Measurements from ENCODE around the gene PROK1. TPM values are rescaled to one million over a fixed set of nuclear protein-coding genes. Genes with fewer than 3 reads are reported as not detected.

The PROK1 gene
- total and polyA plus RNA-seq, 11 donors = 0.07 to 3.4 (median 0.40) TPM; not detected in 4

DNA sequence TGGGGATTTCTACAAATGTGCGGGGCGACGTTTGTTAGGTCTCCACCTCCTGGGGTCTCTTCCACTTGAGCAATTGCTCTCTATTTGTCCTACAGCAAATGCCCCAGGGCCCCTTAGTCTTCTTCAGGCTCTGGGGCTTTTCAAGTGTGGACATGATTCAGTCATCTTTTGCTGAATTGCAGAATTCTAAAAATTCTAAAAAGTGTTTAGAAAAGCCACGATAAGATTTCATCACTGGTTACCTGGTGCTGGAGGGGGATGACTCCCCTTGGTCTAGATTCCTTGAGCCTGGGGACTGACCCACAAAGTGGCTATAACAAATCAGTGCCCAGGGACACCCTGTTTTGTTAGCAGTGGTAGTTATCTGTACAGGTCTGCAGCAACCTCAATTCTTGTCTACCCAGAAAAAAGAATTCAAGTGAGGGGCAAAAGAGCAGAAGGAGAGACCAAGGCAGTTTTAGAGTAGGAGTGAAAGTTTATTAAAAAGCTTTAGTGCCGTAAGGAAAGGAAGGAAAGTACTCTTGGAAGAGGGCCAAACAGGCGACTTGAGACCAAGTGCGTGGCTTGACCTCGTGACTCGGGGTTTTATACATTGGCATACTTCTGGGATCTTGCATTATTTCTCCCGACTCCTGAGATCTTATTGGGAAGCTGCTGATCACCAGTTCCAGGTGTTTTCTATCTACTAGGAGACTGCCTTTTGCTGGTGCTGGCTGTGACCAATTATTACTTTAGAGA is 25.2 kb downstream of the PROK1 start:
- H3K4me3 ChIP-seq = no peak overlapping the region
- no peaks in the 10 kb centered on the region for H3K27me3 ChIP-seq
- ATAC-seq = no peak
- TF ChIP-seq CTCF (IDR thresholded peaks at IDR 0.05) (no peak), POLR2A (IDR thresholded peaks at IDR 0.05) (no peak)
- H3K4me1 ChIP-seq = peaks cover 0 to 13% (median 1%) of the 10 kb centered on the region in 12 donors
- WGBS, 4 donors = 51 to 63% (median 61%) methylated on average over 10 of the region's 10 CpGs
- H3K9me3 ChIP-seq = no peaks in the 10 kb centered on the region
- no peak overlapping the region for H3K27ac ChIP-seq
- DNase-seq = no peak
- no peaks in the 10 kb centered on the region for H3K36me3 ChIP-seq
- intact Hi-C loops (cut with DNase I) = no loop called here

DNA sequence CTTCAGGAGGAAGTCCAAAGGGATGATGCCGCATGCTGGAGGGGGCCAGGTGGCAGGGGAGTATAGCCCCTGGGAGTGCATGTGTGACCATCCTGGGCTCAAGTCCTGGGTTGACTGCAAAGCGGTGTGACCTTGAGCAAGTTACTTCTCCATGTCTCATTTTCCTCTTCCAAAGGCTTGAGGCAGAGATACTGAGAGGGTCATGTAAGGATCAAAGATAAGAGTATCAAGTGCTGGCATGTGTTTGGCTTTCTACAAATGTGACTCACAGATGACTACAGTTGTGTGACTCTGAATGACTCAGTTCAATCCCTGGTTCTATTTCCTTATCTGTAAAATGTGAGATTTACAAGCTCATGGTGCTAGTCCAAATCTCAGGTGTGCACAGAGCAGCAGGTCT is 26.1 kb downstream of the PROK1 start:
- ATAC-seq = peak in 3 of 4 donors; percentile 40 to 86 (median 75)
- intact Hi-C loops (cut with DNase I) = no loop called here
- no peaks in the 10 kb centered on the region for H3K36me3 ChIP-seq
- no peaks in the 10 kb centered on the region for H3K9me3 ChIP-seq
- H3K4me1 ChIP-seq = peaks cover 0 to 17% (median 4%) of the 10 kb centered on the region in 12 donors
- H3K27me3 ChIP-seq = no peaks in the 10 kb centered on the region
- H3K4me3 ChIP-seq = no peak overlapping the region
- TF ChIP-seq POLR2A (IDR thresholded peaks at IDR 0.05) (no peak), CTCF (IDR thresholded peaks at IDR 0.05) (no peak)
- no peak overlapping the region for H3K27ac ChIP-seq
- WGBS, 4 donors = 42 to 68% (median 61%) methylated on average over 2 of the region's 2 CpGs
- no peak for DNase-seq

DNA sequence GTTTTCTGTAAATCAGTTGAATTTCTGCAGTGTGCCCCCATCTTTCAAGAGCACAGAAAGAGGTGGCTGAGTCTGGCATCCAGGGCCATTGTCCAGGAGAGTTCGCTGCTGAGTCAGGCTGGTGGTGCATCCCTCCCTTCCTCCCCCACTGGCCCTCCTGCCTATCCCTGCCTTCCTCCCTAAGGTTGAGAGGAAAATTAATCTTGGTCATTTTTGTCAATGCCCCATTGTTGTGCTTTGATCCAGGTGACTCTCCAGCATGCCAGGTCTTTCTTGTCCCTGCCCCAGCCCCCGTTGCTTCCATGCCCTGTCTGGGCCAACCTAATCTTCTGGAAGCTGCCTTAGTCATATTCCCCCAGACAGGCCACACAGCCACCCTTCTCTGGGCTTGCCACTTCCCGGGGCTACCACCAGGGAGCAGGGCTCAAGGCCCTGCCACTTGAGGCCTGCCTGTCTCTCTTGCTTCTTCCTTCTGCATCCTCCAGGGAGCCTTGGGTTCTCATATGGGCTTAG is 26.6 kb downstream of the PROK1 start:
- Histone ChIP-seq H3K27me3 (no peaks in the 10 kb centered on the region), H3K4me1 (peaks cover 0 to 22% (median 7%) of the 10 kb centered on the region in 12 donors), H3K27ac (no peak overlapping the region), H3K9me3 (no peaks in the 10 kb centered on the region), H3K4me3 (no peak overlapping the region), H3K36me3 (no peaks in the 10 kb centered on the region)
- DNase-seq = no peak
- peak in 3 of 4 donors; percentile 33 to 49 (median 37) for ATAC-seq
- intact Hi-C loops (cut with DNase I) = no loop called here
- TF ChIP-seq POLR2A (IDR thresholded peaks at IDR 0.05) (no peak), CTCF (IDR thresholded peaks at IDR 0.05) (peak in 1 of 12 donors; percentile 10)
- 41 to 65% (median 57%) methylated on average over 3 of the region's 3 CpGs for WGBS, 4 donors

GRCh38 chr1:110477967-110478640 is 27.2 kb downstream of the PROK1 start:
- DNase-seq (no peak), ATAC-seq (no peak)
- H3K36me3 ChIP-seq = no peaks in the 10 kb centered on the region
- WGBS, 4 donors = 76 to 93% (median 84%) methylated on average over 3 of the region's 3 CpGs
- intact Hi-C loops (cut with DNase I) = no loop called here
- peaks cover 0 to 26% (median 10%) of the 10 kb centered on the region in 12 donors for H3K4me1 ChIP-seq
- no peaks in the 10 kb centered on the region for H3K27me3 ChIP-seq
- no peak overlapping the region for H3K27ac ChIP-seq
- no peaks in the 10 kb centered on the region for H3K9me3 ChIP-seq
- H3K4me3 ChIP-seq = no peak overlapping the region
- no peak for TF ChIP-seq CTCF (IDR thresholded peaks at IDR 0.05)
- no peak for TF ChIP-seq POLR2A (IDR thresholded peaks at IDR 0.05)

All from heart left ventricle (tissue), 16 donors.